Keratinocyte (primary cell): ENCODE data around the gene PARP4.

ENCODE experiments used
- CTCF ChIP-seq, 3 experiments: IDR thresholded peaks in 1 of 3; conservative IDR thresholded peaks in 1 of 3; optimal IDR thresholded peaks in 1 of 3; 2 replicates in 2 of 3; 3 replicates in 1 of 3; pipeline versions ENCODE3 to v1.5.1; 2011; ENCODE audit warnings: low read length in 3 of 3, mild to moderate bottlenecking in 3 of 3, moderate library complexity in 2 of 3, control low read depth in 1 of 3, inconsistent platforms in 1 of 3; ENCODE audit not compliant: insufficient read depth in 2 of 3; ENCODE audit errors: extremely low read depth in 1 of 3
- EZH2 ChIP-seq: IDR thresholded peaks from one replicate; pipeline ENCODE4 v1.6.1; 2012; ENCODE audit warnings: inconsistent platforms, mild to moderate bottlenecking, low read length, moderate library complexity

- no peak for TF ChIP-seq CTCF (optimal IDR thresholded peaks at IDR 0.05 in 1 of 3, IDR thresholded peaks at IDR 0.05 in 1 of 3, conservative IDR thresholded peaks at IDR 0.05 in 1 of 3; ENCODE audit: extremely low read depth in 1 of 3, insufficient read depth in 2 of 3, low read length in 3 of 3)
- no peak for TF ChIP-seq EZH2
These were observed 106.1 kb downstream of the PARP4 start for GRCh38 chr13:24406524-24406923.
